ENCODE measurements around the gene CCDC74A. TPM values are rescaled to one million over a fixed set of nuclear protein-coding genes. Genes with fewer than 3 reads are reported as not detected.

Gene CCDC74A
- total and polyA plus RNA-seq, 9 of the 15 experiments (the other 6 are each of a cell fraction or from before 2014, with no cell fraction given) = 1.1 to 38.1 (median 9.6) TPM

- intact Hi-C loops (cut with micrococcal nuclease) = no loop called here
- no peak for DNase-seq (ENCODE audit: extremely low read depth in 1 of 4, low spot score in 3 of 4)
- 18% methylated on average over 4 of the region's 4 CpGs for WGBS (ENCODE audit: insufficient coverage, low coverage, missing lambda C conversion rate)
- no peak for FAIRE-seq
- BruUV-seq (replicated peaks) = no TSS peak
- Histone ChIP-seq H3K4me2 (ENCODE audit: insufficient read depth, low read length) (no peak overlapping the region), H2AFZ (ENCODE audit: low read depth, low read length) (no peak overlapping the region), H3K4me1 (replicated peaks in 1 of 2; ENCODE audit: control insufficient read depth in 2 of 2, insufficient read depth in 2 of 2, low read length in 2 of 2) (no peaks in the 10 kb centered on the region), H3K79me2 (ENCODE audit: control insufficient read depth, insufficient read depth, low read length) (no peaks in the 10 kb centered on the region), H3K9me3 (replicated peaks; ENCODE audit: control insufficient read depth, insufficient read depth, low read depth, low read length) (no peaks in the 10 kb centered on the region), H3K4me3 (no peak overlapping the region), H4K20me1 (replicated peaks; ENCODE audit: control insufficient read depth, insufficient read depth, low read length) (no peaks in the 10 kb centered on the region), H3K9me1 (ENCODE audit: control insufficient read depth, insufficient read depth, low read length) (no peaks in the 10 kb centered on the region), H3K27ac (ENCODE audit: extremely low read depth, low read depth, low read length) (no peak overlapping the region), H3K36me3 (ENCODE audit: control insufficient read depth, insufficient read depth, low read length) (no peaks in the 10 kb centered on the region), H3K9ac (ENCODE audit: insufficient read depth in 1 of 2, low read depth in 2 of 2, low read length in 2 of 2) (no peak overlapping the region), H3K27me3 (ENCODE audit: control insufficient read depth in 2 of 2, insufficient read depth in 2 of 2, low read length in 2 of 2) (peaks cover 0 to 9% of the 10 kb centered on the region in 2 experiments; a peak in 3 of 5 replicates)
- TF ChIP-seq ZNF354B (CRISPR knock-in tag; IDR thresholded peaks at IDR 0.05) (no peak), ZFP36 (IDR thresholded peaks at IDR 0.05; ENCODE audit: low read depth, low read length, partially characterized antibody) (no peak), KLF10 (CRISPR knock-in tag; IDR thresholded peaks at IDR 0.05) (no peak), TEAD2 (tag; IDR thresholded peaks at IDR 0.05) (no peak), ARID3A (IDR thresholded peaks at IDR 0.05; ENCODE audit: borderline replicate concordance, low read depth, low read length) (no peak), SP1 (CRISPR knock-in tag; IDR thresholded peaks at IDR 0.05) (no peak), TRIM28 (IDR thresholded peaks at IDR 0.05) (no peak)
- CTCF ChIA-PET (ENCODE audit: low intra/inter-chr PET ratio) = no interaction called here
- in situ Hi-C loops (cut with MboI) = no loop called here
- no peak for ATAC-seq
- POLR2A ChIA-PET = no interaction called here
Observed at GRCh38 chr2:131577812-131578211, 50.1 kb downstream of the CCDC74A start.

Measured in K562 (cell line).